ENCODE measurements around the gene C6orf141. TPM values are rescaled to one million over a fixed set of nuclear protein-coding genes. Genes with fewer than 3 reads are reported as not detected.

The C6orf141 gene
- total and polyA plus RNA-seq, 5 experiments from 2014 or later, result not detected

GRCh38 chr6:49546331-49546730 is 4.1 kb upstream of the C6orf141 start:
- Mint-ChIP-seq H3K27me3 (peaks cover 7 to 38% (median 29%) of the 10 kb centered on the region in 5 donors), H3K4me3 (no peak overlapping the region), H3K9me3 (no peaks in the 10 kb centered on the region), H3K4me1 (peaks cover 5 to 13% (median 11%) of the 10 kb centered on the region in 4 donors), H3K36me3 (no peaks in the 10 kb centered on the region), H3K27ac (no peak overlapping the region)
- ATAC-seq, result no peak
- POLR2A ChIA-PET, result no interaction called here
- DNase-seq, result no peak

DNA sequence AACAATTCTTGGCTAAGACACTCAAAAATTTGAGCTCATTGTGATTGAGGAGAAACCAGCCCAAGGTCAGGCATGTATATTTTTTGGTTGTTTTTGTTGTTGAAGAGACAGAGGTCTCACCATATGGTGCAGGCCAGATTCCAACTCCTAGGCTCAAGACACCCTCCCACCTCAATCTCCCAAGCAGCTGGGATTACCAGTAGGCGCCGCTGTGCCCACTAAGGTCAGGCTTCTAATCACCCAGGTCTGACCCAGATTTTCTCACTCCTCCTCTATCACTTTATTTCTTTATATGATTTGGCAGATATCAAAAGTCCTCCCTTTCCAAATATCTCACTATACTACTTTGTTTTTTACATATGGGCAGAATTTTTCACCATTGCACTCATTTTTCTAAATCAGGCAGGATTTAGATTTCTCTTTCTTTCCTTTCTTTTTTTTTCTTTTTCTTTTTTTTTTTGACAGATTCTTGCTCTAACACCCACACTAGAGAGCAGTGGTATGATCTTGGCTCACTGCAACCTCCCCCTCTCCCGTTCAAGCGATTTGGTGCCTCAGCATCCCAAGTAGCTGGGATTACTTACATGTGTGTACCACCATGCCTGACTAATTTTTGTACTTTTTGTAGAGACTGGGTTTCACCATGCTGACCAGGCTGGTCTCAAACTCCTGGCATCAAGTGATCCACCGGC is 1.7 kb upstream of the C6orf141 start:
- no peak overlapping the region for H3K4me3 Mint-ChIP-seq
- H3K27me3 Mint-ChIP-seq, result peaks cover 11 to 38% (median 33%) of the 10 kb centered on the region in 5 donors
- H3K27ac Mint-ChIP-seq, result no peak overlapping the region
- no peaks in the 10 kb centered on the region for H3K36me3 Mint-ChIP-seq
- DNase-seq (no peak), ATAC-seq (no peak)
- POLR2A ChIA-PET, result no interaction called here
- peaks cover 6 to 20% (median 19%) of the 10 kb centered on the region in 4 donors for H3K4me1 Mint-ChIP-seq
- no peaks in the 10 kb centered on the region for H3K9me3 Mint-ChIP-seq

- POLR2A ChIA-PET, result no interaction called here
- no peak for DNase-seq
- Mint-ChIP-seq H3K27me3 (peaks cover 11 to 38% (median 37%) of the 10 kb centered on the region in 5 donors), H3K36me3 (no peaks in the 10 kb centered on the region), H3K9me3 (no peaks in the 10 kb centered on the region), H3K4me3 (peak overlapping the region; percentile 60 to 89 (median 80)), H3K4me1 (peaks cover 6 to 20% (median 19%) of the 10 kb centered on the region in 4 donors), H3K27ac (peak overlapping the region in 2 of 10 donors; percentile 1 to 46)
- ATAC-seq, result no peak
Observed at GRCh38 chr6:49549691-49550491, 577 bp upstream of the C6orf141 start.

DNA sequence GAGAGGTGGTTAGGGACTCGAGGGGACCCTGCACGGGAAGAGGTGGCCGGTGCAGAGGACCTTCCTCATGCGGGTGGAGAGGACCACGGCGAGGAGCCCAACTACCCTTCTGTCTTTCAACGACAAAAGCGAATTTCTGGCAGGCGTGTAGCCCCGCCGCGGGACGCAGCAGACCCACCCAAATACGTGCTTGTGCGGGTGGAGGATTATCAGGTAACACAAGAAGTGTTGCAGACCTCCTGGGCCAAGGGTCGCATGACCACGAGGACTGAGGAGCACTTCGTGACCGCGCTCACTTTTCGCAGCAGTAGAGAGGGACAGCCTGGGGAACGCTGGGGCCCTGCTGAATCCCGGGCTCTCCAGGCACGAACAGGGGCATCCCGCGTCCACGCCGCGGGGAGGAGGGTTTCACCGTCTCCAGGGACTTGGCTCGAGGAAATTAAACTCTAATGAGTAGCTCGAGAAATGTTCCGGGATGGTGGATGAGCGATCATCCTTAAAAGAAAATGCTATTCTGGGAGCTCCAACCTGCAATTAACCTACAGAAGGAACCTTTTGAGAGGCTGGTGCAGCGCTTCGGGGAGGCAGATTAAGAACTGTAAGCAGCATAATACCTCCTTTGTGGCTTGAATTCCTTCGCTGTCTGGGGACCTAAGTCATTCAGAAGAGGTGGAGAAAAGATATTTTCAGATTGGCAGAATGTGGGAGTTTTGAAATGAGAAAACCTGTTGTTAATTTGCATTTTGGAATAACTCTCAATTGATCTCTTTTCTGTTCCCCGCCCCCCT is 804 bp downstream of the C6orf141 start:
- Mint-ChIP-seq H3K27me3 (peaks cover 11 to 38% (median 35%) of the 10 kb centered on the region in 5 donors), H3K4me1 (peaks cover 6 to 20% (median 19%) of the 10 kb centered on the region in 4 donors), H3K36me3 (no peaks in the 10 kb centered on the region), H3K4me3 (peak overlapping the region; percentile 69 to 89 (median 78)), H3K27ac (peak overlapping the region in 1 of 10 donors; percentile 23), H3K9me3 (no peaks in the 10 kb centered on the region)
- POLR2A ChIA-PET, result no interaction called here
- ATAC-seq (peak in 1 of 2 donors; percentile 44), DNase-seq (peak in 1 of 10 donors; percentile 1)

GRCh38 chr6:49551866-49552129 is 1.3 kb downstream of the C6orf141 start:
- Mint-ChIP-seq H3K4me3 (peak overlapping the region; percentile 69 to 89 (median 78)), H3K27ac (no peak overlapping the region), H3K4me1 (peaks cover 6 to 20% (median 19%) of the 10 kb centered on the region in 4 donors), H3K9me3 (no peaks in the 10 kb centered on the region), H3K36me3 (no peaks in the 10 kb centered on the region), H3K27me3 (peaks cover 11 to 40% (median 30%) of the 10 kb centered on the region in 5 donors)
- POLR2A ChIA-PET, result no interaction called here
- ATAC-seq, result no peak
- DNase-seq, result no peak

GRCh38 chr6:49552596-49552995 is 2.1 kb downstream of the C6orf141 start:
- POLR2A ChIA-PET, result no interaction called here
- H3K4me3 Mint-ChIP-seq, result peak overlapping the region in 1 of 10 donors; percentile 42
- H3K9me3 Mint-ChIP-seq, result no peaks in the 10 kb centered on the region
- peaks cover 11 to 37% (median 22%) of the 10 kb centered on the region in 5 donors for H3K27me3 Mint-ChIP-seq
- ATAC-seq (no peak), DNase-seq (no peak)
- H3K27ac Mint-ChIP-seq, result no peak overlapping the region
- no peaks in the 10 kb centered on the region for H3K36me3 Mint-ChIP-seq
- H3K4me1 Mint-ChIP-seq, result peaks cover 6 to 20% (median 19%) of the 10 kb centered on the region in 4 donors

GRCh38 chr6:49553384-49553783 is 2.9 kb downstream of the C6orf141 start:
- peaks cover 6 to 20% (median 19%) of the 10 kb centered on the region in 4 donors for H3K4me1 Mint-ChIP-seq
- DNase-seq, result no peak
- no peak for ATAC-seq
- H3K36me3 Mint-ChIP-seq, result no peaks in the 10 kb centered on the region
- peaks cover 14 to 33% (median 25%) of the 10 kb centered on the region in 5 donors for H3K27me3 Mint-ChIP-seq
- POLR2A ChIA-PET, result no interaction called here
- no peaks in the 10 kb centered on the region for H3K9me3 Mint-ChIP-seq
- H3K27ac Mint-ChIP-seq, result no peak overlapping the region
- no peak overlapping the region for H3K4me3 Mint-ChIP-seq

DNA sequence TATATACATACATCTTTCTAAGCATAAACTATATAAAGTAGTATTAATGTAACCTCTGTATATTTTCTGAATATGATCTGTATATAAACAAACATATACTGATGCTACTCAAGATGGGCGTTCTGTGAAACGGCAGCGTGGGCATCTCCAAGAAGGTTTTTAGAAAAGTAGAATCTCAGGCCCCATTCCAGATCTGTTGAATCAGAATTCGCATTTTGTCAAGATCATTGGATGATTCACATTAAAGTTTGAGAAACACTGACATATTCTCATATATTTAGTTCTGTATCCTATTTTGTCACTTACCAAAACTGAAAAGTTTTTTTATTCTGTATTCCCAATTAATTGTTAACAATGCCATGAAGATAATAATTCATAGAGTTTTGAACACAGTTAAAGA is 5.5 kb downstream of the C6orf141 start:
- Mint-ChIP-seq H3K27ac (no peak overlapping the region), H3K36me3 (no peaks in the 10 kb centered on the region), H3K4me1 (peaks cover 2 to 12% (median 11%) of the 10 kb centered on the region in 4 donors), H3K4me3 (no peak overlapping the region), H3K9me3 (peaks cover 0 to 2% (median 0%) of the 10 kb centered on the region in 9 donors), H3K27me3 (peaks cover 10 to 15% (median 12%) of the 10 kb centered on the region in 5 donors)
- DNase-seq, result no peak
- ATAC-seq, result no peak
- POLR2A ChIA-PET, result no interaction called here

GRCh38 chr6:49556429-49556837 is 6.0 kb downstream of the C6orf141 start:
- peaks cover 0 to 5% (median 0%) of the 10 kb centered on the region in 9 donors for H3K9me3 Mint-ChIP-seq
- POLR2A ChIA-PET, result no interaction called here
- peaks cover 10 to 14% (median 12%) of the 10 kb centered on the region in 5 donors for H3K27me3 Mint-ChIP-seq
- no peak for DNase-seq
- no peak for ATAC-seq
- H3K27ac Mint-ChIP-seq, result no peak overlapping the region
- H3K36me3 Mint-ChIP-seq, result no peaks in the 10 kb centered on the region
- H3K4me3 Mint-ChIP-seq, result no peak overlapping the region
- H3K4me1 Mint-ChIP-seq, result peaks cover 2 to 7% (median 6%) of the 10 kb centered on the region in 4 donors

DNA sequence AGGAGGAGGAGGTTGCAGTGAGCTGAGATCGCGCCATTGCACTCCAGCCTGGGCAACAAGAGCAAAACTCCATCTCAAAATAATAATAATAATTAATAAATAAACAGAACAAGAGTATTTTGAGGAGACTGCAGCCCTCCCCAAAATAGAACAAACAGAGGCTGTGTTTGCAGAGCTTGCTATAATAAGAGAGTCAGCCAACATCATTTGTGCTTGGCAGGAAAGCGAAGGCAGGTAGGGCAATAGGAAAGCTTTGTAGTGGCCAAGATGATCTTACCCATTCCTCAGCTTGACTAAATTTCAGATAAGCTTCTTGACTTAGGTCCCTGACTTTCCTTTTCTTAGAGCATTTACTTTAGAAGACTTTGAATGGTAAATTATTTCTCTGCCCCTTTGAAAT is 6.7 kb downstream of the C6orf141 start:
- Mint-ChIP-seq H3K4me1 (peaks cover 0 to 2% (median under 1%) of the 10 kb centered on the region in 4 donors), H3K36me3 (no peaks in the 10 kb centered on the region), H3K27ac (no peak overlapping the region), H3K9me3 (peaks cover 0 to 5% (median 0%) of the 10 kb centered on the region in 9 donors), H3K4me3 (no peak overlapping the region), H3K27me3 (peaks cover 7 to 14% (median 11%) of the 10 kb centered on the region in 5 donors)
- DNase-seq (no peak), ATAC-seq (no peak)
- POLR2A ChIA-PET, result no interaction called here

DNA sequence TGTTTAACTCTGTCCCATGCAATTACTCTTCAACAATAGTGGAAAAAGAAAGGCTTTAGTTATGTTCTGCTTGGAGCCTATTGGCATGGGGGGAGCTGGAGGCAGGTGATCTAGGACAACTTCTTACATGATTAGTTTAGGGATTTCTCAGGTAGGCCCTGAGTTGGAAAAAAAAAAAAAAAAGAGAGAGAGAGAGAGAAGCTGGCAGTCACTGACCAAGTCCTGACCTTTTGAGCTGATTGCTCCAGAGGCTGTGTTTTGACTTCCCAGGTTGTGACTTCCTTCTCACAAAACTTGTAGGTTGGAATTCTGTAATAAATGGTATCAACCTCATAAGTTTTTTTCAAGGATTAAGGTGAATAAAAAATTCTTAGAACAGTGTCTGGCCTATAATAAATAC is 7.8 kb downstream of the C6orf141 start:
- no peak overlapping the region for H3K27ac Mint-ChIP-seq
- ATAC-seq (no peak), DNase-seq (no peak)
- peaks cover 0 to 5% (median 0%) of the 10 kb centered on the region in 9 donors for H3K9me3 Mint-ChIP-seq
- no peak overlapping the region for H3K4me3 Mint-ChIP-seq
- POLR2A ChIA-PET, result no interaction called here
- H3K36me3 Mint-ChIP-seq, result no peaks in the 10 kb centered on the region
- H3K4me1 Mint-ChIP-seq, result no peaks in the 10 kb centered on the region
- peaks cover 7 to 14% (median 8%) of the 10 kb centered on the region in 5 donors for H3K27me3 Mint-ChIP-seq

- Mint-ChIP-seq H3K27me3 (peaks cover 9 to 17% (median 14%) of the 10 kb centered on the region in 5 donors), H3K36me3 (no peaks in the 10 kb centered on the region), H3K4me1 (no peaks in the 10 kb centered on the region), H3K27ac (no peak overlapping the region), H3K9me3 (peaks cover 0 to 5% (median 0%) of the 10 kb centered on the region in 9 donors), H3K4me3 (no peak overlapping the region)
- POLR2A ChIA-PET, result no interaction called here
- ATAC-seq, result no peak
- no peak for DNase-seq
Observed at GRCh38 chr6:49563006-49563886, 12.8 kb downstream of the C6orf141 start.
